NOMO-1 treated with dmso at 0.1 percent for 144 hours (cell line): ENCODE data around the gene SHLD2.
"Not testable (repeated sequence)": the region's sequence is repeated elsewhere in the genome, so short reads cannot be mapped to it uniquely, and the experiment has no call there.

ENCODE experiments used
- DNase-seq: peaks from one replicate; lab custom pipeline; 2025; ENCODE audit not compliant: unreplicated experiment; lab: John Stamatoyannopoulos, UW

Gene SHLD2, protein sequence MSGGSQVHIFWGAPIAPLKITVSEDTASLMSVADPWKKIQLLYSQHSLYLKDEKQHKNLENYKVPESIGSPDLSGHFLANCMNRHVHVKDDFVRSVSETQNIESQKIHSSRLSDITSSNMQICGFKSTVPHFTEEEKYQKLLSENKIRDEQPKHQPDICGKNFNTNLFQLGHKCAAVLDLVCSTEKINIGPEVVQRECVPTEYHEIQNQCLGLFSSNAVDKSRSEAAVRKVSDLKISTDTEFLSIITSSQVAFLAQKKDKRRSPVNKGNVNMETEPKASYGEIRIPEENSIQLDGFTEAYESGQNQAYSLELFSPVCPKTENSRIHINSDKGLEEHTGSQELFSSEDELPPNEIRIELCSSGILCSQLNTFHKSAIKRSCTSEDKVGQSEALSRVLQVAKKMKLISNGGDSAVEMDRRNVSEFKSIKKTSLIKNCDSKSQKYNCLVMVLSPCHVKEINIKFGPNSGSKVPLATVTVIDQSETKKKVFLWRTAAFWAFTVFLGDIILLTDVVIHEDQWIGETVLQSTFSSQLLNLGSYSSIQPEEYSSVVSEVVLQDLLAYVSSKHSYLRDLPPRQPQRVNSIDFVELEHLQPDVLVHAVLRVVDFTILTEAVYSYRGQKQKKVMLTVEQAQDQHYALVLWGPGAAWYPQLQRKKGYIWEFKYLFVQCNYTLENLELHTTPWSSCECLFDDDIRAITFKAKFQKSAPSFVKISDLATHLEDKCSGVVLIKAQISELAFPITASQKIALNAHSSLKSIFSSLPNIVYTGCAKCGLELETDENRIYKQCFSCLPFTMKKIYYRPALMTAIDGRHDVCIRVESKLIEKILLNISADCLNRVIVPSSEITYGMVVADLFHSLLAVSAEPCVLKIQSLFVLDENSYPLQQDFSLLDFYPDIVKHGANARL

GRCh38 chr10:87094373-87095235, at the start of gene SHLD2, which contains the start of gene GLUD1:
SHLD2 (plus strand) TSS chr10:87095206; CDS start chr10:87151355, 56,149 bp downstream.
GLUD1 (minus strand) TSS chr10:87094843; CDS start chr10:87094769, 74 bp downstream.
- DNase-seq: peak; percentile 84

DNA sequence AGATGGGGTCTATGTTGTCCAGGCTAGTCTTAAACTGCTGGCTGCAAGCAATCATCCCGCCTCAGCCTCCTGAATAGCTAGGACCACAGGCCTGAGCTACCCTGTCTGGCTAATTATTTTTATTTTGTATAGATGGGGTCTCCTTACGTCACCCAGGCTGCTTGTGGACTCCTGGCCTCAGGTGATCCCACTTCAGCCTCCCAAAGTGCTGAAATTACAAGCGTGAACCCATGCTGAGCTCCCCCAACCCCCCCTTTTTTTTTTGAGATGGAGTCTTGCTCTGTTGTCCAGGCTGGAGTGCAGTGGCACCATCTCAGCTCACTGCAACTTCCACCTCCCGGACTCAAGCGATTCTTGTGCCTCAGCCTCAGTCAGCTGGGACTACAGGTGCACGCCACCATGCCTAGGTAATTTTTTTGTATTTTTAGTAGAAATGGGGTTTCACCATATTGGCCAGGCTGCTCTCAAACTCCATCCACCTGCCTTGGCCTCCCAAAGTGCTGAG, 49.5 kb upstream of the SHLD2 start:
- DNase-seq: no peak

GRCh38 chr10:87053111-87053510, 41.9 kb upstream of the SHLD2 start:
- no peak for DNase-seq

DNA sequence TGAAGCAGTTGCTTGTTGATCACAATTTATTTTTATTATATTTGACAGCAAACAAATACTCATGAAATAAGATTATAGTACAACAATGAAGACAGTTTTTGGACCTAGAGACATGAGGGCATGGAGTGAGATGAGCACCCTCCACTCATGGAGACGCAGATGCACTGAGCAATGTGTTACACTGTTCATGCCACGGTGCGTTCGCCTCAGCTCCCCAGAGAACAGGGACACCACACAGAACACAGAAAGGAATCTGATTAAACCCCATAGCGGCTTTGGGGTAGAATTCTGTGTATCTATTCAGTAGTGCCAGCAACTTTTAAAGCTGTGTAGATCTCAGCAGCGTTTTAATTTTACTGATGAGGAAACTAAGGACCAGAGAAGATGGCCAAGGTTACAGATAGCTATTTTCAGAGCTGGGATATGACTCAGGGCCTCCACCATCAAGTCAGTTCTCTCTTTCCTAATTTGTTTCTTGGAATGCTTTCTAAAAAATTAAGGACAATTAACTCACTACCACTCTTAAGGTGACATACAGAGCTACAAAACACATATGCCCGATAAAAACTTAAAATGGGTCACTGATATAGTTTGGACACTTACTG, 41.3 kb upstream of the SHLD2 start:
- no peak for DNase-seq

- DNase-seq: peak; percentile 72
Observed at GRCh38 chr10:87054373-87055295, 40.4 kb upstream of the SHLD2 start.

DNA sequence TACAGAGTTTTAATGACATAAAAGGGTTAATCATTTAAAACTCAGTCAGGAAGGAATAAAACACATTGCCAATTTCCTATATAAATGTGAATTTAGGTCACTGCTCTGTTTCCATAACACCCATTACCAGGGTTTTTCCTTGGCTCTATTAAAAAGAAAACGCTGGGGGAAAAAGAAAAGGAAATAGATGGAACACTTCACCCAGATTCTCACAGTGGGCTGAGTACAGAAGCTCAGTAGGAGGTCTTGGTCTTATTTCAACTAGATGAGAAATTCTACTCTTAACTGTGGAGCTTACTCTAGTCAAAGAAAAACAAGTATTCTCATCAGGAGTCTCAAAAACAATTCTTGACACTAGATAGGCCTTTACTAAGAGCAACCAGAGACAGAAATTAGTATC, 36.8 kb upstream of the SHLD2 start:
- no peak for DNase-seq

DNA sequence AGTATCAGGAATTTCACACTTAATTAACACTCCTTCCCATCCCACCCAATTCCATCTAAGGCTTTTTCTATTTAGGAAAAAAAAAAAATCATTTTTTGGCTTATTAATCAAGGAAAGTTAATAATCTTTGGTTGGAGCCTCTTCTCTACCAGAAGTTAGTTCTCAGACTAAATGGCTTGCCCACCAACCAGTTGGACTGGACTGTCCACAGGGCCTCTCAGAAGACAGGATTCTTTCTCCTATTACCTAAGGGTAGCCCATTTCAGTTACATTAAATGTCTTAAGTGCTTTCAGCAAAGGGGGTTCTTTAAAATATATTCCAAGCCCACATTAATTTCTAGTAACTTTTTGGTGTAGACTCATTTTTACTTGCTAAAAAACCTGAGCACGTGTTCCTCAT, 35.6 kb upstream of the SHLD2 start:
- DNase-seq: no peak

- no peak for DNase-seq
Observed at GRCh38 chr10:87060280-87060928, 34.6 kb upstream of the SHLD2 start.

DNA sequence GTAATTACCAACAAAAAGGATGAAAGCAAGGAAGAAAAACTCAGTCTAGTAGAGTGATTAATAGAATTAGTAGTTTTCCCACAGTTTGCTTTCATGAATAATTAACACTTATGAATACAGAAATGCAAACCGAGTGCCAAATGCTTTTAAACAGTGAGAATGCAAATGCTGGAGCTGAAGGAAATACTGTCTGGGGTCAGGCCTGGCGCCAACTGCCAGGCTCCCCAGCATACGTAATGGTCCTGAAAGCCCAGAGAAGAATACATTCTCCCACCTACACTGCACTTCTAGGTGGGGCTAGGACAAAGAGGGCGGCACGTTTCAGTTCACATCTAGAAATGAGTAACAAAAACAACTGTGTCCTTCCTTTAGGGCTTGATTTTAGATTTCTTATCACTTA, 30.4 kb upstream of the SHLD2 start:
- DNase-seq: no peak

GRCh38 chr10:87066178-87066577, 28.8 kb upstream of the SHLD2 start:
- DNase-seq: no peak

DNA sequence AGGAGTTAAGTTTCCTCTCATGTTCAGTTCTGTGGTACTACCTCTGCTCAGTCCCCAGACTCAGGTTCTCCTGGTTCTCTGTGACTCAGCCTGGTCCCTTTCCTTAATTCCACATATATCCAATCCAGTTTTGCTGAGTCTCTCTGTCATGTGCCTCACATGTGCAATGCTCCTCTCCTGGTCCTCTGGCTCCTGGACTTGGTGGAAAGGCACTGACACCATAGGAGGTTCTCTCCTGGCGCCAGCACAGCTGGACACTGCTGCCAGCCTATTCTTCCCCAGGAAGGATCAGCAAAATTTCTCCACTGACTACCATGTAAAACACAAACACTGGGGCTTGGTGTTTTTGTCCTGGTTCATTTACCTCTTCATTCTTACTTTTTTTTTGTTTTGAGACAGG, 28.1 kb upstream of the SHLD2 start:
- DNase-seq: no peak

GRCh38 chr10:87068281-87068680, 26.7 kb upstream of the SHLD2 start:
- DNase-seq: no peak

GRCh38 chr10:87072449-87072848, 22.6 kb upstream of the SHLD2 start:
- no peak for DNase-seq

GRCh38 chr10:87076421-87076820, 18.6 kb upstream of the SHLD2 start:
- not testable (repeated sequence) for DNase-seq

DNA sequence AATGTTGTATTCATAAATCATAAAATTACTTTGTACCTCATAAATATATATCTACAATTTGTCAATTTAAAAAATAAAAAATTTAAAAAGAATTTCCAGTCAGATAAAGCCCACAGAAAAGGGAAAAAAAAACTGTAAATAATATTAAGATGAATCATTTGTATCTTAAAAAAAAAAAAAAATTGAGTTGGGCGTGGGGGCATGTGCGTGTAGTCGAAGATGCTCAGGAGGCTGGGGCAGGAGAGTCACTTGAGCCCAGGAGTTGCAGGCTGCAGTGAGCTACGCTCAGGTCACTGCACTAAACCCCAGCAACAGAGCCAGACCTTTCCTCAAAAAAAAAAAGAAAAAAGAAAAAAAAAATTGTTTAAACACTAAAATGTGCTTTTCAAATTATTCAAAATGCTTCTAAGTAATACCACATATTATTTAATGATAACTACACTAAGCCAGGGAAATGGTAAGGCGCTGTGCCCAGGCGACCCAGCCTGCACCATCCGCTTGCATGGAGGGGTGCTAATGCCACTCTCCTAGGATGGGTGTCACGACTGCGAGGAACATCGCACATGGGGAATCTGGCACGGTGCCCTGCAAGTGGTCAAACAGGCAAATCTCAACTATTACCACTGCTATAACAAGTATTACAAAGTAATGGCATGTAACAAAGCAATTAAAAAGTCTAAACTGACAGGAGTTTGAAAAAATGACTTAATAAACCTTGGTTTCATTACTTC, 15.7 kb upstream of the SHLD2 start:
- no peak for DNase-seq

- not testable (repeated sequence) for DNase-seq
Observed at GRCh38 chr10:87080621-87081020, 14.4 kb upstream of the SHLD2 start.

DNA sequence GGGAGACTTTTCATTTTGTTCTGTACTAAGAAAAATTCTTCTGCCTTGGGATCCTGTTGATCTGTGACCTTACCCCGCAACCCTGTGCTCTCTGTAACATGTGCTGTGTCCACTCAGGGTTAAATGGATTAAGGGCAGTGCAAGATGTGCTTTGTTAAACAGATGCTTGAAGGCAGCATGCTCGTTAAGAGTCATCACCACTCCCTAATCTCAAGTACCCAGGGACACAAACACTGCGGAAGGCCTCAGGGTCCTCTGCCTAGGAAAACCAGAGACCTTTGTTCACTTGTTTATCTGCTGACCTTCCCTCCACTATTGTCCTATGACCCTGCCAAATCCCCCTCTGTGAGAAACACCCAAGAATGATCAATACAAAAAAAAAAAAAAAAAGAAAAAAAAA, 13.4 kb upstream of the SHLD2 start:
- DNase-seq: not testable (repeated sequence)

DNA sequence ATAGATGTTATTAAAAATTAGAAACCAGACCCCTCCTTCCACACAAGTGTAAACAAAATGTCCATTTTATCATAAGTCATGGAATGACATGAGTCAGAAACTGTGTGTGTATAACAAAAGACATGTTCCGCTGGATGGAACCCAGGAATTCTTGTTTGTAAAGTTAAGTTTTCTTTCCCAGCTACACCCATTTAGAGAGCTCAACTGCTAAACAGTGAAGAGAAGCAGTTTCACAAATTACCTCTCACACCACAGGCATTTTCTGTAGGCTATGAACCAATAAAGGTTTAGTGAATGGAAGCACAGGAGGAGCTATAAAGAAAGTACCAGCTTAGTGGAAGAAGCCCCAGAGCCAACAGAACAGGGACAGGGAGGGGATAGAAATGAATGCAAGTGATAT, 12.8 kb upstream of the SHLD2 start:
- not testable (repeated sequence) for DNase-seq
